Prostate gland (tissue), 2 donors: Measurements from ENCODE around the gene PALM2AKAP2.

Experiments
- CTCF ChIP-seq, 4 experiments: fragments of 200-600 bp in 2 of 4; fragments of 450-650 bp in 2 of 4; sonication (generic) in 2 of 4; IDR thresholded peaks; 1 replicate in 3 of 4; 2 replicates in 1 of 4; pipeline ENCODE4 v1.5.1; 2016 to 2019; ENCODE audit warnings: antibody characterized with exemption in 4 of 4, mild to moderate bottlenecking in 2 of 4, moderate library complexity in 2 of 4
- POLR2A ChIP-seq: fragments of 450-650 bp; IDR thresholded peaks from one replicate; pipeline ENCODE4 v1.6.1; 2016; ENCODE audit warnings: antibody characterized with exemption, mild to moderate bottlenecking
- POLR2AphosphoS5 ChIP-seq: sonication (generic); formaldehyde crosslinking; IDR thresholded peaks from one replicate; pipeline ENCODE4 v1.6.1; 2017; ENCODE audit warnings: antibody characterized with exemption

DNA sequence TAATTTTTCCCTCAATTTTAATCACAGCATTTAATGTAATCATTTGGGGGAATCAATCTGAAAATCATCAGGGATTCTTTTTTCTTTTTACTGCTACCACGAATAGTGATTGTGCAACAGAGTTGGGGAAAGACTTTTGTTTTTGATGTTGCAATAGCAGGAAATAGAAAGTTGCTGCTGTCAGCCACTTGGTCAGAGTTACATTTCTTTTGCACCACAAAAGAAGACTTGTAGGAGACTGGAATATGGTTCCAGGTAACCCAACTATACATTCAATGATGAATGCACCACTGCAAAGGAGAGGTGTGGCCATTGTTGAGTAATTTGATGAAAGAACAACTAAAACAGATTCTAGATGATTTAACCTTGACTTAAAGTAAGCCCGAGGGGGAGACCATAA is 46.3 kb upstream of the PALM2AKAP2 start:
- TF ChIP-seq CTCF (IDR thresholded peaks at IDR 0.05) (no peak), POLR2A (no peak), POLR2AphosphoS5 (peak; percentile 71)
